A549 (cell line): ENCODE results near the gene LAMTOR4. TPM values are rescaled to one million over a fixed set of nuclear protein-coding genes. Genes with fewer than 3 reads are reported as not detected.

Experiments used
- BHLHE40 ChIP-seq: IDR thresholded peaks from 2 replicates; pipeline ENCODE4 v1.6.1; 2012; ENCODE audit warnings: low read depth, low read length, inconsistent platforms
- EHF ChIP-seq: fragments of 250-450 bp; sonication (Bioruptor Pico); IDR thresholded peaks from 2 replicates; pipeline ENCODE4 v1.5.0; 2020; ENCODE audit warnings: mild to moderate bottlenecking
- EHMT2 ChIP-seq: fragments of 200-600 bp; sonication (generic); IDR thresholded peaks from 2 replicates; pipeline ENCODE4 v1.6.1; 2016; ENCODE audit warnings: antibody characterized with exemption, low read depth, mild to moderate bottlenecking, moderate library complexity
- FOSL2 ChIP-seq, 2 experiments: fragments of 450-650 bp in 1 of 2; fragments of >200 bp in 1 of 2; sonication (Bioruptor Twin) in 1 of 2; formaldehyde crosslinking; IDR thresholded peaks; 2 replicates each; pipeline versions ENCODE4 v1.5.0 to v1.6.1; 2016 to 2020; ENCODE audit warnings: mild to moderate bottlenecking in 1 of 2, moderate library complexity in 1 of 2
- FOXS1 ChIP-seq: fragments of 250-450 bp; sonication (Bioruptor Pico); IDR thresholded peaks from 2 replicates; pipeline ENCODE4 v1.5.0; 2020; ENCODE audit warnings: mild to moderate bottlenecking, moderate library complexity
- GATA3 ChIP-seq: IDR thresholded peaks from 2 replicates; pipeline ENCODE4 v1.6.1; 2012; ENCODE audit warnings: borderline replicate concordance
- HEYL ChIP-seq: fragments of 250-450 bp; sonication (Bioruptor Pico); IDR thresholded peaks from 2 replicates; pipeline ENCODE4 v1.8.0; 2021; ENCODE audit warnings: mild to moderate bottlenecking, moderate library complexity
- HOXA7 ChIP-seq: fragments of 250-450 bp; sonication (Bioruptor Pico); IDR thresholded peaks from 2 replicates; pipeline ENCODE4 v1.5.0; 2020; ENCODE audit warnings: mild to moderate bottlenecking, moderate library complexity
- HOXB13 ChIP-seq: fragments of 250-450 bp; sonication (Bioruptor Pico); IDR thresholded peaks from 2 replicates; pipeline ENCODE4 v1.5.0; 2020; ENCODE audit warnings: low read depth, mild to moderate bottlenecking, moderate library complexity
- JUN ChIP-seq, 2 experiments: fragments of >200 bp; sonication (Bioruptor Twin); formaldehyde crosslinking; IDR thresholded peaks; 2 replicates in 1 of 2; 3 replicates in 1 of 2; pipeline ENCODE4 v1.6.1; 2016 to 2017
- JUNB ChIP-seq: fragments of >200 bp; sonication (Bioruptor Twin); formaldehyde crosslinking; IDR thresholded peaks from 2 replicates; pipeline ENCODE4 v1.6.1; 2016
- KDM5A ChIP-seq: fragments of 200-600 bp; sonication (generic); IDR thresholded peaks from 2 replicates; pipeline ENCODE4 v1.6.1; 2016; ENCODE audit warnings: antibody characterized with exemption, mild to moderate bottlenecking
- NFE2L2 ChIP-seq: fragments of 150-350 bp; conservative IDR thresholded peaks from 2 replicates; pipeline ENCODE4 v1.6.1; 2014; ENCODE audit warnings: low read length
- NPAS2 ChIP-seq: fragments of 250-450 bp; sonication (Bioruptor Pico); IDR thresholded peaks from 2 replicates; pipeline ENCODE4 v1.8.0; 2022; ENCODE audit warnings: mild to moderate bottlenecking, moderate library complexity, borderline replicate concordance
- POLR2A ChIP-seq: IDR thresholded peaks from 2 replicates; pipeline ENCODE4 v1.6.1; 2012; ENCODE audit warnings: mild to moderate bottlenecking, low read length
- POLR2AphosphoS2 ChIP-seq: conservative IDR thresholded peaks from 2 replicates; pipeline ENCODE4 v1.6.1; 2012; ENCODE audit warnings: low read length, improper control_type of control experiment, inconsistent platforms
- SREBF2 ChIP-seq: fragments of 450-650 bp; IDR thresholded peaks from 2 replicates; pipeline ENCODE4 v1.6.1; 2014; ENCODE audit warnings: mild to moderate bottlenecking, moderate library complexity
- TFCP2L1 ChIP-seq: fragments of 250-450 bp; sonication (Bioruptor Pico); IDR thresholded peaks from 2 replicates; pipeline ENCODE4 v1.5.0; 2021; ENCODE audit warnings: mild to moderate bottlenecking
- TP53 ChIP-seq: fragments of 250-450 bp; sonication (Bioruptor Pico); IDR thresholded peaks from 2 replicates; pipeline ENCODE4 v1.5.0; 2021; ENCODE audit warnings: mild to moderate bottlenecking, moderate library complexity
- ZFP36 ChIP-seq: fragments of 450-650 bp; IDR thresholded peaks from 2 replicates; pipeline ENCODE4 v1.6.1; 2014; ENCODE audit warnings: borderline replicate concordance; ENCODE audit not compliant: partially characterized antibody
- ZSCAN20 ChIP-seq: fragments of 250-450 bp; sonication (Bioruptor Pico); IDR thresholded peaks from 2 replicates; pipeline ENCODE4 v1.8.0; 2022; ENCODE audit warnings: mild to moderate bottlenecking, moderate library complexity
- polyA plus RNA-seq, 4 experiments: library from polyadenylated mRNA; depleted of rRNA in 3 of 4; stranded (reverse); fragments of >200 nt; fragmentation: RNase III in 1 of 4; extraction: RNeasy Plus Mini Kit Qiagen cat#74134 plus additional on column Dnase treatment in 1 of 4; gene quantifications; 2 replicates in 3 of 4; 3 replicates in 1 of 4; pipeline ENCODE4 v1.2.3, GENCODE V29; 2011 to 2017
- TF ChIP-seq, protein P1 (sequence below): IDR thresholded peaks from 2 replicates; pipeline ENCODE4 v1.6.1; 2012; ENCODE audit warnings: low read depth, borderline replicate concordance
- TF ChIP-seq, protein P2 (sequence below): fragments of 200-600 bp; sonication (generic); IDR thresholded peaks from 2 replicates; pipeline ENCODE4 v1.6.1; 2016; ENCODE audit warnings: antibody characterized with exemption, mild to moderate bottlenecking, moderate library complexity
- TF ChIP-seq, protein P3 (sequence below): IDR thresholded peaks from 2 replicates; pipeline ENCODE4 v1.6.1; 2012
- TF ChIP-seq, protein P4 (sequence below): fragments of >200 bp; sonication (Bioruptor Twin); formaldehyde crosslinking; IDR thresholded peaks from 3 replicates; pipeline ENCODE4 v1.5.1; 2016

LAMTOR4 gene
- polyA plus RNA-seq, 2 of the 4 experiments (the other 2 are of a cell fraction): 123 to 177 TPM

DNA sequence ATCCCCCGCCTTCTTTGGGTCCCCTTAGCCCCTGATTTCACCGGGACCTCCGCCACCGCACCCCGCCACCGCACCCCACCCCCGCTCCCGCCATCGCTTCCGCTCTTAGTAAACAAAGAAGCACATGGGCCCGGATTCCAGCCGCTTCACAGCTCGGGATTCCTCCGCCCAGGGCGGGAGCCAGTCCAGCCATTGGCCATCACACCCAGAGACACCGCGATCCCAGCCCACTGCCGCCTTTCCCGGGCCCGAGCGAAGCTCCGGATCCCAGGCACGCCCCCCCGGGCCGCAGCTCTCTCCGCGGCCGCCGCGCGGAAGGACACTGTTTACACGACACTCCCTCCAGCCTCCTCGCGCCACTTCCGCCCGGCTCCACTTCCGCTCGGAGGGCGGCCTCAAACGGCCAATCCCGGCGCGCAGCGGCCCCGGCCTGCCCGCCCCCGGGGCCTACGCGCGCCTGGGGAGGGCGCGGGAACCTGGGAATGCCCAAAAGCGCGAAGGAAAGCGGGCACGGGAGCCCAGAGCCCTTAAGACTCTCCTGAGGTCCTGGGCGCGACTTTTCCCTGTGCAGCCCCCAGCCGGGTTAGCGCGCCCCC lies 48.2 kb upstream of the LAMTOR4 start (continued):
- TF ChIP-seq, protein P1, sequence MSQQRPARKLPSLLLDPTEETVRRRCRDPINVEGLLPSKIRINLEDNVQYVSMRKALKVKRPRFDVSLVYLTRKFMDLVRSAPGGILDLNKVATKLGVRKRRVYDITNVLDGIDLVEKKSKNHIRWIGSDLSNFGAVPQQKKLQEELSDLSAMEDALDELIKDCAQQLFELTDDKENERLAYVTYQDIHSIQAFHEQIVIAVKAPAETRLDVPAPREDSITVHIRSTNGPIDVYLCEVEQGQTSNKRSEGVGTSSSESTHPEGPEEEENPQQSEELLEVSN: peak; percentile 86
- TF ChIP-seq JUN (IDR thresholded peaks at IDR 0.05) (peak; percentile 87 to 91), JUNB (no peak), SREBF2 (no peak), POLR2A (peak; percentile 34), TP53 (peak; percentile 87; the same call in 1 of the 2 replicates), ZFP36 (no peak), HOXB13 (CRISPR knock-in tag) (no peak), GATA3 (peak; percentile 52), HOXA7 (CRISPR knock-in tag) (0 out of 2 replicates have a peak, but pooled peaks have one; percentile 24), HEYL (CRISPR knock-in tag) (no peak), ZSCAN20 (no peak), NFE2L2 (no peak), TFCP2L1 (CRISPR knock-in tag) (peak; percentile 91), FOSL2 (IDR thresholded peaks at IDR 0.05) (no peak), FOSL2 (CRISPR knock-in tag; IDR thresholded peaks at IDR 0.05) (peak; percentile 41), NPAS2 (CRISPR knock-in tag) (no peak), EHMT2 (no peak), KDM5A (no peak), EHF (CRISPR knock-in tag) (peak; percentile 27; the same call in 1 of the 2 replicates), FOXS1 (CRISPR knock-in tag) (peak; percentile 67; the same call in 1 of the 2 replicates), BHLHE40 (no peak), POLR2AphosphoS2 (no peak)
- TF ChIP-seq, protein P2, sequence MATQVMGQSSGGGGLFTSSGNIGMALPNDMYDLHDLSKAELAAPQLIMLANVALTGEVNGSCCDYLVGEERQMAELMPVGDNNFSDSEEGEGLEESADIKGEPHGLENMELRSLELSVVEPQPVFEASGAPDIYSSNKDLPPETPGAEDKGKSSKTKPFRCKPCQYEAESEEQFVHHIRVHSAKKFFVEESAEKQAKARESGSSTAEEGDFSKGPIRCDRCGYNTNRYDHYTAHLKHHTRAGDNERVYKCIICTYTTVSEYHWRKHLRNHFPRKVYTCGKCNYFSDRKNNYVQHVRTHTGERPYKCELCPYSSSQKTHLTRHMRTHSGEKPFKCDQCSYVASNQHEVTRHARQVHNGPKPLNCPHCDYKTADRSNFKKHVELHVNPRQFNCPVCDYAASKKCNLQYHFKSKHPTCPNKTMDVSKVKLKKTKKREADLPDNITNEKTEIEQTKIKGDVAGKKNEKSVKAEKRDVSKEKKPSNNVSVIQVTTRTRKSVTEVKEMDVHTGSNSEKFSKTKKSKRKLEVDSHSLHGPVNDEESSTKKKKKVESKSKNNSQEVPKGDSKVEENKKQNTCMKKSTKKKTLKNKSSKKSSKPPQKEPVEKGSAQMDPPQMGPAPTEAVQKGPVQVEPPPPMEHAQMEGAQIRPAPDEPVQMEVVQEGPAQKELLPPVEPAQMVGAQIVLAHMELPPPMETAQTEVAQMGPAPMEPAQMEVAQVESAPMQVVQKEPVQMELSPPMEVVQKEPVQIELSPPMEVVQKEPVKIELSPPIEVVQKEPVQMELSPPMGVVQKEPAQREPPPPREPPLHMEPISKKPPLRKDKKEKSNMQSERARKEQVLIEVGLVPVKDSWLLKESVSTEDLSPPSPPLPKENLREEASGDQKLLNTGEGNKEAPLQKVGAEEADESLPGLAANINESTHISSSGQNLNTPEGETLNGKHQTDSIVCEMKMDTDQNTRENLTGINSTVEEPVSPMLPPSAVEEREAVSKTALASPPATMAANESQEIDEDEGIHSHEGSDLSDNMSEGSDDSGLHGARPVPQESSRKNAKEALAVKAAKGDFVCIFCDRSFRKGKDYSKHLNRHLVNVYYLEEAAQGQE: no peak
- TF ChIP-seq, protein P3, sequence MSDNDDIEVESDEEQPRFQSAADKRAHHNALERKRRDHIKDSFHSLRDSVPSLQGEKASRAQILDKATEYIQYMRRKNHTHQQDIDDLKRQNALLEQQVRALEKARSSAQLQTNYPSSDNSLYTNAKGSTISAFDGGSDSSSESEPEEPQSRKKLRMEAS: peak; percentile 99
- TF ChIP-seq, protein P4, sequence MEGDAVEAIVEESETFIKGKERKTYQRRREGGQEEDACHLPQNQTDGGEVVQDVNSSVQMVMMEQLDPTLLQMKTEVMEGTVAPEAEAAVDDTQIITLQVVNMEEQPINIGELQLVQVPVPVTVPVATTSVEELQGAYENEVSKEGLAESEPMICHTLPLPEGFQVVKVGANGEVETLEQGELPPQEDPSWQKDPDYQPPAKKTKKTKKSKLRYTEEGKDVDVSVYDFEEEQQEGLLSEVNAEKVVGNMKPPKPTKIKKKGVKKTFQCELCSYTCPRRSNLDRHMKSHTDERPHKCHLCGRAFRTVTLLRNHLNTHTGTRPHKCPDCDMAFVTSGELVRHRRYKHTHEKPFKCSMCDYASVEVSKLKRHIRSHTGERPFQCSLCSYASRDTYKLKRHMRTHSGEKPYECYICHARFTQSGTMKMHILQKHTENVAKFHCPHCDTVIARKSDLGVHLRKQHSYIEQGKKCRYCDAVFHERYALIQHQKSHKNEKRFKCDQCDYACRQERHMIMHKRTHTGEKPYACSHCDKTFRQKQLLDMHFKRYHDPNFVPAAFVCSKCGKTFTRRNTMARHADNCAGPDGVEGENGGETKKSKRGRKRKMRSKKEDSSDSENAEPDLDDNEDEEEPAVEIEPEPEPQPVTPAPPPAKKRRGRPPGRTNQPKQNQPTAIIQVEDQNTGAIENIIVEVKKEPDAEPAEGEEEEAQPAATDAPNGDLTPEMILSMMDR: no peak
- TF ChIP-seq, all 56 proteins: peak for 19
